ENCODE measurements around the gene XRCC6. TPM values are rescaled to one million over a fixed set of nuclear protein-coding genes. Genes with fewer than 3 reads are reported as not detected.

The XRCC6 gene
- total and polyA plus RNA-seq, 9 of the 15 experiments (the other 6 are each of a cell fraction or from before 2014, with no cell fraction given) = 151 to 440 (median 318) TPM

- peak; percentile 18 for TF ChIP-seq MGA (IDR thresholded peaks at IDR 0.05)
- peak; percentile 13; the same call in 1 of the 2 replicates for TF ChIP-seq NFIC (IDR thresholded peaks at IDR 0.05)
- TF ChIP-seq CBX3 (IDR thresholded peaks at IDR 0.05; ENCODE audit: borderline replicate concordance in 1 of 2, low read length in 2 of 2) = no peak; a peak in 1 of 3 replicates
These were observed 67.5 kb downstream of the XRCC6 start, which contains the start of gene SNU13 (continued) for GRCh38 chr22:41688365-41689211.

Measured in K562 (cell line).